HEK293 (cell line): ENCODE results near the gene SLC26A1.

Source experiments
- CTCF ChIA-PET: fragments of 350-600 bp; formaldehyde crosslinking; extraction: SDS; loops from one replicate; lab custom pipeline; 2021; ENCODE audit warnings: antibody characterized with exemption; lab: Yijun Ruan, JAX
- POLR2A ChIA-PET: fragments of 300-600 bp; formaldehyde crosslinking; extraction: SDS; loops from one replicate; lab custom pipeline; 2020; ENCODE audit warnings: antibody characterized with exemption, inconsistent platforms; lab: Yijun Ruan, JAX
- H3K27ac ChIP-seq: fragments of 200-500 bp; sonication (Bioruptor generic); 2 replicates; pipeline ENCODE4 v1.5.1; 2014; ENCODE audit warnings: low read depth, low read length, control low read depth, inconsistent platforms; ENCODE audit errors: extremely low read depth
- H3K36me3 ChIP-seq, 2 experiments: fragments of 200-500 bp in 1 of 2; sonication (Bioruptor generic) in 1 of 2; 1 replicate in 1 of 2; 2 replicates in 1 of 2; pipeline ENCODE4 v1.5.1; 2014 to 2017; ENCODE audit warnings: inconsistent platforms in 2 of 2, low read length in 2 of 2; ENCODE audit not compliant: control insufficient read depth in 2 of 2, insufficient read depth in 1 of 2
- H3K4me1 ChIP-seq: fragments of 200-500 bp; sonication (Bioruptor generic); 2 replicates; pipeline ENCODE4 v1.5.1; 2014; ENCODE audit warnings: mild to moderate bottlenecking, low read length, inconsistent platforms; ENCODE audit not compliant: control insufficient read depth, insufficient read depth
- H3K4me3 ChIP-seq: 2 replicates; pipeline ENCODE4 v1.5.1; 2011; ENCODE audit warnings: low read depth, mild to moderate bottlenecking, control low read depth, low read length, moderate library complexity
- H3K9me3 ChIP-seq: fragments of 200-500 bp; sonication (Bioruptor generic); 2 replicates; pipeline ENCODE4 v1.5.1; 2014; ENCODE audit warnings: low read depth, low read length, inconsistent platforms; ENCODE audit not compliant: control insufficient read depth, insufficient read depth
- REPIN1 ChIP-seq: fragments of 450-650 bp; formaldehyde crosslinking; IDR thresholded peaks from 2 replicates; pipeline ENCODE4 v1.5.1; 2017; ENCODE audit warnings: missing biosample characterization, missing genetic modification characterization, low read depth
- SP3 ChIP-seq: fragments of 450-650 bp; formaldehyde crosslinking; IDR thresholded peaks from 2 replicates; pipeline ENCODE4 v1.5.1; 2016; ENCODE audit warnings: missing biosample characterization, missing genetic modification characterization
- ZBTB8A ChIP-seq: fragments of 450-650 bp; formaldehyde crosslinking; IDR thresholded peaks from 2 replicates; pipeline ENCODE4 v1.5.1; 2016; ENCODE audit warnings: missing biosample characterization, missing genetic modification characterization
- ZFP69B ChIP-seq: fragments of 450-650 bp; formaldehyde crosslinking; IDR thresholded peaks from 2 replicates; pipeline ENCODE4 v1.5.1; 2016; ENCODE audit warnings: missing biosample characterization, missing genetic modification characterization
- ZNF112 ChIP-seq: fragments of 450-650 bp; formaldehyde crosslinking; IDR thresholded peaks from 2 replicates; pipeline ENCODE4 v1.5.0; 2017; ENCODE audit warnings: missing biosample characterization, missing genetic modification characterization
- ZNF23 ChIP-seq: fragments of 450-650 bp; formaldehyde crosslinking; IDR thresholded peaks from 2 replicates; pipeline ENCODE4 v1.5.1; 2016; ENCODE audit warnings: missing biosample characterization, missing genetic modification characterization, borderline replicate concordance
- ZNF274 ChIP-seq, 2 experiments: fragments of 200-500 bp in 1 of 2; fragments of 450-650 bp in 1 of 2; sonication (Bioruptor generic) in 1 of 2; formaldehyde crosslinking in 1 of 2; IDR thresholded peaks; 2 replicates each; pipeline versions ENCODE4 v1.5.1 to v1.6.1; 2014 to 2016; ENCODE audit warnings: borderline replicate concordance in 1 of 2, inconsistent platforms in 1 of 2, low read length in 1 of 2, missing biosample characterization in 1 of 2, missing genetic modification characterization in 1 of 2
- ZNF335 ChIP-seq: fragments of 450-650 bp; formaldehyde crosslinking; conservative IDR thresholded peaks from 2 replicates; pipeline ENCODE4 v1.5.1; 2016; ENCODE audit warnings: missing biosample characterization, missing genetic modification characterization
- ZNF350 ChIP-seq: fragments of 450-650 bp; formaldehyde crosslinking; IDR thresholded peaks from 2 replicates; pipeline ENCODE4 v1.5.0; 2017; ENCODE audit warnings: missing biosample characterization, mild to moderate bottlenecking, missing genetic modification characterization
- ZNF530 ChIP-seq: fragments of 450-650 bp; formaldehyde crosslinking; IDR thresholded peaks from 2 replicates; pipeline ENCODE4 v1.5.1; 2016; ENCODE audit warnings: low read depth, missing biosample characterization, missing genetic modification characterization
- ZNF555 ChIP-seq: fragments of 450-650 bp; formaldehyde crosslinking; conservative IDR thresholded peaks from 2 replicates; pipeline ENCODE4 v1.5.1; 2017; ENCODE audit warnings: missing biosample characterization, mild to moderate bottlenecking, missing genetic modification characterization, inconsistent platforms
- ZNF660 ChIP-seq: fragments of 450-650 bp; IDR thresholded peaks from 2 replicates; pipeline ENCODE4 v1.5.1; 2018; ENCODE audit warnings: missing biosample characterization, mild to moderate bottlenecking, missing genetic modification characterization
- ZNF670 ChIP-seq: fragments of 450-650 bp; formaldehyde crosslinking; IDR thresholded peaks from 2 replicates; pipeline ENCODE4 v1.5.1; 2016; ENCODE audit warnings: missing biosample characterization, missing genetic modification characterization, low read depth
- TF ChIP-seq, protein P1 (sequence below): fragments of 450-650 bp; formaldehyde crosslinking; IDR thresholded peaks from 2 replicates; pipeline ENCODE4 v1.5.1; 2016; ENCODE audit warnings: missing biosample characterization, missing genetic modification characterization
- TF ChIP-seq, protein P2 (sequence below): fragments of 450-650 bp; formaldehyde crosslinking; conservative IDR thresholded peaks from 2 replicates; pipeline ENCODE4 v1.5.1; 2016; ENCODE audit warnings: low read depth, missing biosample characterization, missing genetic modification characterization
- TF ChIP-seq, protein P3 (sequence below): fragments of 450-650 bp; IDR thresholded peaks from 2 replicates; pipeline ENCODE4 v1.5.1; 2018; ENCODE audit warnings: missing biosample characterization, missing genetic modification characterization
- TF ChIP-seq, protein P4 (sequence below): fragments of 450-650 bp; formaldehyde crosslinking; IDR thresholded peaks from 2 replicates; pipeline ENCODE4 v1.5.1; 2017; ENCODE audit warnings: missing biosample characterization, missing genetic modification characterization
- TF ChIP-seq, protein P5 (sequence below): sonication (generic); formaldehyde crosslinking; IDR thresholded peaks from 2 replicates; pipeline ENCODE4 v1.8.1; 2022; ENCODE audit warnings: mild to moderate bottlenecking, moderate library complexity, missing genetic modification reagents

SLC26A1 gene

DNA sequence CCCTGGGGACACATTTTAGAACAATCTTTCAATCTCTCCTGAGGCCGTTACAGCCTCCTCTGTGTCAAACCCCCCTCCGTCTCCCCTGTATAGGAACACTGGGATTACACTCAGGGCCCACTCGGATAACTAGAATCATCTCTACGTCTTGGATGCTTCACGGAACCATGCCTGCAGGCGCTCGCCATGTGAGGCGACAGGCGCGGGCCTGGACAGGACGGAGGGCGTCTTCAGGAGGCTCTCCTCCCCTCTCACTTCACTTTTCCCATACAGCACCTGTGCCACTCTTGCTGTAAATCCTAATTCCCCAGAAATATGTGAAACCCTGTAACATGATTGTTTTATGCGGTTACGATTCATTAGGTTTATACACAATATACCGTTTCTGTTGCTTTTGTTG lies 10.4 kb downstream of the SLC26A1 start:
- POLR2A ChIA-PET = no interaction called here
- no peak overlapping the region for H3K27ac ChIP-seq
- H3K4me3 ChIP-seq = no peak overlapping the region
- CTCF ChIA-PET = no interaction called here
- no peaks in the 10 kb centered on the region for H3K9me3 ChIP-seq
- no peak for TF ChIP-seq ZBTB8A (tag by site-specific recombination)
- TF ChIP-seq, protein P1, sequence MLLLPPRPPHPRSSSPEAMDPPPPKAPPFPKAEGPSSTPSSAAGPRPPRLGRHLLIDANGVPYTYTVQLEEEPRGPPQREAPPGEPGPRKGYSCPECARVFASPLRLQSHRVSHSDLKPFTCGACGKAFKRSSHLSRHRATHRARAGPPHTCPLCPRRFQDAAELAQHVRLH (tag by site-specific recombination) = no peak
- no peak for TF ChIP-seq ZNF670 (tag by site-specific recombination)
- TF ChIP-seq REPIN1 = no peak
- no peak for TF ChIP-seq SP3 (tag by site-specific recombination)
- TF ChIP-seq ZFP69B (tag by site-specific recombination) = no peak
- TF ChIP-seq ZNF335 = no peak
- TF ChIP-seq ZNF350 = no peak
- TF ChIP-seq ZNF23 (tag by site-specific recombination) = no peak
- H3K4me1 ChIP-seq = no peaks in the 10 kb centered on the region
- H3K36me3 ChIP-seq = no peaks in the 10 kb centered on the region

DNA sequence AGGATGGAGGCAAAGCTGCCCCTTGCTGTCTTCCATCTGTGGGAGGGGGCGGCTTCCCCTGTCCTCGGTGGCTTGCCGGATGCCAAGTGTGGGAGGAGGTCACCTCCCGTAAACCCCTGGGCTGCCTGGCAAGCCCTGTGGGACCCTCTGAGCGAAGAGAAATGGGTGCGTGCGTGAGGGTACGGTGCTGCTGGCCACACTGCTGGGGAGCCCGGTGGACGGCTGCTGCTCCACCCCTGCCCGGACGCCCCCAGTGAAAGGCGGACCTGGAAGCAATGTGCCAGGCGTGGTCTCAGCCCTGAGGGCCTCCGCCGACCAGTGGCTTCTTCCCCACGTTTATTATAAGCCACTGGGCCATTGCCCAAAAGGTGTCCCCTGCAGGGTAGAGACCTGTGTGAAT lies 10.9 kb downstream of the SLC26A1 start:
- H3K9me3 ChIP-seq = no peaks in the 10 kb centered on the region
- H3K27ac ChIP-seq = no peak overlapping the region
- POLR2A ChIA-PET = no interaction called here
- no peaks in the 10 kb centered on the region for H3K4me1 ChIP-seq
- H3K4me3 ChIP-seq = no peak overlapping the region
- TF ChIP-seq, protein P2, sequence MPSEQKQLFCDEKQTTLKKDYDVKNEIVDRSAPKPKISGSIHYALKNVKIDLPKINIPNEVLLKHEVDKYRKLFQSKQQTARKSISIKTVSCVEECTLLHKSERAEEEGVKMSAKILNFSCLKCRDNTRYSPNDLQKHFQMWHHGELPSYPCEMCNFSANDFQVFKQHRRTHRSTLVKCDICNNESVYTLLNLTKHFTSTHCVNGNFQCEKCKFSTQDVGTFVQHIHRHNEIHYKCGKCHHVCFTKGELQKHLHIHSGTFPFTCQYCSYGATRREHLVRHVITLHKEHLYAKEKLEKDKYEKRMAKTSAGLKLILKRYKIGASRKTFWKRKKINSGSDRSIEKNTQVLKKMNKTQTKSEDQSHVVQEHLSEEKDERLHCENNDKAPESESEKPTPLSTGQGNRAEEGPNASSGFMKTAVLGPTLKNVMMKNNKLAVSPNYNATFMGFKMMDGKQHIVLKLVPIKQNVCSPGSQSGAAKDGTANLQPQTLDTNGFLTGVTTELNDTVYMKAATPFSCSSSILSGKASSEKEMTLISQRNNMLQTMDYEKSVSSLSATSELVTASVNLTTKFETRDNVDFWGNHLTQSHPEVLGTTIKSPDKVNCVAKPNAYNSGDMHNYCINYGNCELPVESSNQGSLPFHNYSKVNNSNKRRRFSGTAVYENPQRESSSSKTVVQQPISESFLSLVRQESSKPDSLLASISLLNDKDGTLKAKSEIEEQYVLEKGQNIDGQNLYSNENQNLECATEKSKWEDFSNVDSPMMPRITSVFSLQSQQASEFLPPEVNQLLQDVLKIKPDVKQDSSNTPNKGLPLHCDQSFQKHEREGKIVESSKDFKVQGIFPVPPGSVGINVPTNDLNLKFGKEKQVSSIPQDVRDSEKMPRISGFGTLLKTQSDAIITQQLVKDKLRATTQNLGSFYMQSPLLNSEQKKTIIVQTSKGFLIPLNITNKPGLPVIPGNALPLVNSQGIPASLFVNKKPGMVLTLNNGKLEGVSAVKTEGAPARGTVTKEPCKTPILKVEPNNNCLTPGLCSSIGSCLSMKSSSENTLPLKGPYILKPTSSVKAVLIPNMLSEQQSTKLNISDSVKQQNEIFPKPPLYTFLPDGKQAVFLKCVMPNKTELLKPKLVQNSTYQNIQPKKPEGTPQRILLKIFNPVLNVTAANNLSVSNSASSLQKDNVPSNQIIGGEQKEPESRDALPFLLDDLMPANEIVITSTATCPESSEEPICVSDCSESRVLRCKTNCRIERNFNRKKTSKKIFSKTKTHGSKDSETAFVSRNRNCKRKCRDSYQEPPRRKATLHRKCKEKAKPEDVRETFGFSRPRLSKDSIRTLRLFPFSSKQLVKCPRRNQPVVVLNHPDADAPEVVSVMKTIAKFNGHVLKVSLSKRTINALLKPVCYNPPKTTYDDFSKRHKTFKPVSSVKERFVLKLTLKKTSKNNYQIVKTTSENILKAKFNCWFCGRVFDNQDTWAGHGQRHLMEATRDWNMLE (tag by site-specific recombination) = no peak
- TF ChIP-seq, protein P3, sequence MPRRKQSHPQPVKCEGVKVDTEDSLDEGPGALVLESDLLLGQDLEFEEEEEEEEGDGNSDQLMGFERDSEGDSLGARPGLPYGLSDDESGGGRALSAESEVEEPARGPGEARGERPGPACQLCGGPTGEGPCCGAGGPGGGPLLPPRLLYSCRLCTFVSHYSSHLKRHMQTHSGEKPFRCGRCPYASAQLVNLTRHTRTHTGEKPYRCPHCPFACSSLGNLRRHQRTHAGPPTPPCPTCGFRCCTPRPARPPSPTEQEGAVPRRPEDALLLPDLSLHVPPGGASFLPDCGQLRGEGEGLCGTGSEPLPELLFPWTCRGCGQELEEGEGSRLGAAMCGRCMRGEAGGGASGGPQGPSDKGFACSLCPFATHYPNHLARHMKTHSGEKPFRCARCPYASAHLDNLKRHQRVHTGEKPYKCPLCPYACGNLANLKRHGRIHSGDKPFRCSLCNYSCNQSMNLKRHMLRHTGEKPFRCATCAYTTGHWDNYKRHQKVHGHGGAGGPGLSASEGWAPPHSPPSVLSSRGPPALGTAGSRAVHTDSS (tag by site-specific recombination) = no peak
- no peak for TF ChIP-seq ZNF274 (IDR thresholded peaks at IDR 0.05; ENCODE audit: low read length)
- TF ChIP-seq ZNF274 (tag by site-specific recombination; IDR thresholded peaks at IDR 0.05; ENCODE audit: borderline replicate concordance) = no peak
- no peak for TF ChIP-seq ZNF660 (tag by site-specific recombination)
- no peak for TF ChIP-seq ZNF555 (tag by site-specific recombination)
- TF ChIP-seq ZNF530 (tag by site-specific recombination) = no peak
- TF ChIP-seq ZNF23 (tag by site-specific recombination) = no peak
- TF ChIP-seq, protein P4, sequence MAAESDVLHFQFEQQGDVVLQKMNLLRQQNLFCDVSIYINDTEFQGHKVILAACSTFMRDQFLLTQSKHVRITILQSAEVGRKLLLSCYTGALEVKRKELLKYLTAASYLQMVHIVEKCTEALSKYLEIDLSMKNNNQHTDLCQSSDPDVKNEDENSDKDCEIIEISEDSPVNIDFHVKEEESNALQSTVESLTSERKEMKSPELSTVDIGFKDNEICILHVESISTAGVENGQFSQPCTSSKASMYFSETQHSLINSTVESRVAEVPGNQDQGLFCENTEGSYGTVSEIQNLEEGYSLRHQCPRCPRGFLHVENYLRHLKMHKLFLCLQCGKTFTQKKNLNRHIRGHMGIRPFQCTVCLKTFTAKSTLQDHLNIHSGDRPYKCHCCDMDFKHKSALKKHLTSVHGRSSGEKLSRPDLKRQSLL (tag by site-specific recombination) = no peak
- TF ChIP-seq ZNF112 (tag by site-specific recombination) = no peak
- TF ChIP-seq, protein P5, sequence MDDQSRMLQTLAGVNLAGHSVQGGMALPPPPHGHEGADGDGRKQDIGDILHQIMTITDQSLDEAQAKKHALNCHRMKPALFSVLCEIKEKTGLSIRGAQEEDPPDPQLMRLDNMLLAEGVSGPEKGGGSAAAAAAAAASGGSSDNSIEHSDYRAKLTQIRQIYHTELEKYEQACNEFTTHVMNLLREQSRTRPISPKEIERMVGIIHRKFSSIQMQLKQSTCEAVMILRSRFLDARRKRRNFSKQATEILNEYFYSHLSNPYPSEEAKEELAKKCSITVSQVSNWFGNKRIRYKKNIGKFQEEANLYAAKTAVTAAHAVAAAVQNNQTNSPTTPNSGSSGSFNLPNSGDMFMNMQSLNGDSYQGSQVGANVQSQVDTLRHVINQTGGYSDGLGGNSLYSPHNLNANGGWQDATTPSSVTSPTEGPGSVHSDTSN (CRISPR knock-in tag) = no peak
- TF ChIP-seq ZNF335 = no peak
- no peaks in the 10 kb centered on the region for H3K36me3 ChIP-seq
- CTCF ChIA-PET = no interaction called here
